NCI-H2227 (cell line): ENCODE measurements around the gene POLR3B.
"Not testable (repeated sequence)": the region's sequence is repeated elsewhere in the genome, so short reads cannot be mapped to it uniquely, and the experiment has no call there.

Source experiments
- DNase-seq: peaks from one replicate; lab custom pipeline; 2025; ENCODE audit not compliant: unreplicated experiment; lab: John Stamatoyannopoulos, UW

Gene POLR3B

GRCh38 chr12:106342397-106343213, 14.9 kb upstream of the POLR3B start:
- no peak for DNase-seq

DNA sequence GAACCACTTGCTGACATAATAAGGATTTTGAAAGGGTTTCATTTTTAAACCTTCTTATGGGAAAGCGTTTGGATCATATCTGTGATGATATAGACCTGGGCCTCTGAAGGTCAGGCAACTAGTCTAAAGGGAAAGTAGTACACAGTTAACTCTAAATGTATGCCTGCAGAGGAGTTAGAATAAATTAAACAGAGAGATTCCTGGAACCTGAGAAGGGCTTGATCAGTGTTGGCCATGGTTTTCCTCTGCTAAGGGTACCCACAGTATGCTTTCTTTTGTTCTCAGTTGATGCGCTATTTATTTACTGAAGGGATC, 14.4 kb upstream of the POLR3B start:
- DNase-seq: no peak

GRCh38 chr12:106344131-106344530, 13.4 kb upstream of the POLR3B start:
- no peak for DNase-seq

DNA sequence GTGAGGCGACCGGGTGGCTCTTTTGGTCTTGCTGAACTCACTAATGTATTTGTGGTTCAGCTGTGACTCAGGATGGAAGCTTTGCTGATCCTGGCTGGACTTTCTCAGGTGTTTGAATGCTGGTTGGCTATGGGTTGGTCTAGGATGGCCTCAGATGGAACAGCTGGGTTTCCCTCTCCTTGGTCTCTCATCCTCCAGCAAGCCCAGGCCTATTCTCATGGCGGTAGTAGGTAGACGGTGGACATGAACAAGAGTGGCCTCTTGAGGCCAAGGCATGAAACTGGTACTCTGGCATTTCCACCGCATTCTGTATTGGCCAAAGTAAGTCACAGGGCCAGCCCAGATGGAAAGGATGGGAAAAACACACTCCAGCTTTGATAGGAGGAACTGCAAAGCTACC, 11.8 kb upstream of the POLR3B start:
- DNase-seq: peak; percentile 40

- DNase-seq: no peak
Measured at GRCh38 chr12:106348411-106348810, 9.1 kb upstream of the POLR3B start.

- DNase-seq: no peak
Measured at GRCh38 chr12:106353175-106353574, 4.4 kb upstream of the POLR3B start.

DNA sequence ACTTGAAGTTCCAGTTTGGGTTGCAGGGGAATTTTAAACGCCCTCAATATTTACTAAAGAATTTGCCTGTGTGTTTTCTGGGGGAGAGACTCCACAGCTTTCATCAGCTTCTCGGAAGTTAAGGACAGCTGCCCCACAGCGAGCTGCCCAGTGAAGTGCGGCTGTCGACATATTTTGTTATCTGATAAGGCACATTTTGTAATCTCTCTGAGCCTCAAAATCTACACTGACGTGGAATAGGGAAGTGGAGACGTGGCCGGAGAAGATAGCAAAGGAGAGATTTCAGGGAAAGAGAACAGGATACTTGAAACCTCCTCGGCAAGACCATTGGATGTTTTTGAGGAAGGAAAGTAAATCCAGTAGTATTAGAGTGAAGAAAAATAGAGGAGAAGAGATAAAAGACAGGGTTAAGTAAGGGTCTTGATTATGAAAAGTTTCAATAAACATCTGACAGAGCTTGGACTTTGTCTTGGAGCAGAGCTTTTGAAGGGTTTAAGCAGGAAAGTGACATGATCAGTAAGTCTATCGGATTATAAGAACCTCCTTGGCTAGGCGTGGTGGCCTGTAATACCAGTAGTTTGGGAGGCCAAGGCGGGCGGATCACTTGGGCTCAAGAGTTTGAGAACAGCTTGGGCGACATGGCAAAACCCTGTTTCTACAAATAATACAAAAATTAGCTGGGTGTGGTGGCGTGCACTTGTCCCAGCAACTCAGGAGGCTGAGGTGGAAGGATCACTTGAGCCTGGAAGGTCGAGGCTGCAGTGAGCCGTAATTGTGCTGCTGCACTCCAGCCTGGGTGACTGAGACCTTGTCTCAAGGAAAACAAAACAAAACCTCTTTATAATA, 1.1 kb downstream of the POLR3B start:
- no peak for DNase-seq

GRCh38 chr12:106359646-106360399, 2.3 kb downstream of the POLR3B start:
- DNase-seq: no peak

DNA sequence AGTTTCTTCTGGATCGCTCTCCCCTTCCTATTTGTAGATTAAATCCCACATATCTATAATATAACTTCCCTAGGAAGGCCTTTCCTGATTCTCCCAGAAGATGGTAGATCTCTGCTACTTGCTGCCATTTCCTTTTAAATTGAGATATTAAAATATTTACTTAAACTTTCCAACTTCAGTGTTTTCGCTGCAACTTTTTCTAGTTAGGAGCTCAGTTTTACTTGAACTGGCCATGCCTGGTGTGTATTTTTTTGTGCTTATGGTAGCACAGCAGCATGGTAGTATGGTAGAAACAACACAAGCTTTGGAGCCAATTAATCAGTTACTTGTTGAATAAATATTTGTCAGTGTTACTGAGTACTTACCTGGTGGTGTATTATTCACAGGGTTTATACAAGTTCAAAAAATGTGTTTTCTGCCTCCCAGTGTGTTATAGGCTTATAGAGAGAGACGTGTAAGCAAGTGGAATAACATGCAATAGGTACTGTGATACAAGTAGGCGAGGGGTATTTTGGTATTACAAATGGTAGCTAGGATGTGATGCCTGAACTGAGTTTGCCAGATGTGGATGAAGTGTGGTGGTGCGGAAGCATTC, 2.9 kb downstream of the POLR3B start:
- DNase-seq: no peak

DNA sequence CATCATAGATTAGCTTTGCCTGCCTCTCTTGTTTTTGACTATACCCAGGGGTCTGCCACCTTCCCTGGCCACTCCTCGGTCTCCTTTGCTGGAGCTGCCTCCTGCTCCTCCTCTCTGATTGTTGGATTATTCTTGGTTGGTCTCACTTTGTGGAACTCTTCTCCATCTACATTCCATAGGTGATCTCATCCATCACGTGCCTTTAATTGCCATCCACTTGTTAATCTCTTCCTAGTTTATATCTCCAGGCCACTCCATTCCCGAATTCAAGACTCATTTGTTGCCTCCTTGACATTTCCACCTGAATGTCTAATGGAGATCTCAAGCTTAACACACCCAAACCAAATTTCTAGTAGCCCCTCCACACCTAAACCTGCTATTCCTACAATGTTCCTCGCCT, 5.4 kb downstream of the POLR3B start:
- no peak for DNase-seq

GRCh38 chr12:106364261-106364660, 6.7 kb downstream of the POLR3B start:
- DNase-seq: no peak

DNA sequence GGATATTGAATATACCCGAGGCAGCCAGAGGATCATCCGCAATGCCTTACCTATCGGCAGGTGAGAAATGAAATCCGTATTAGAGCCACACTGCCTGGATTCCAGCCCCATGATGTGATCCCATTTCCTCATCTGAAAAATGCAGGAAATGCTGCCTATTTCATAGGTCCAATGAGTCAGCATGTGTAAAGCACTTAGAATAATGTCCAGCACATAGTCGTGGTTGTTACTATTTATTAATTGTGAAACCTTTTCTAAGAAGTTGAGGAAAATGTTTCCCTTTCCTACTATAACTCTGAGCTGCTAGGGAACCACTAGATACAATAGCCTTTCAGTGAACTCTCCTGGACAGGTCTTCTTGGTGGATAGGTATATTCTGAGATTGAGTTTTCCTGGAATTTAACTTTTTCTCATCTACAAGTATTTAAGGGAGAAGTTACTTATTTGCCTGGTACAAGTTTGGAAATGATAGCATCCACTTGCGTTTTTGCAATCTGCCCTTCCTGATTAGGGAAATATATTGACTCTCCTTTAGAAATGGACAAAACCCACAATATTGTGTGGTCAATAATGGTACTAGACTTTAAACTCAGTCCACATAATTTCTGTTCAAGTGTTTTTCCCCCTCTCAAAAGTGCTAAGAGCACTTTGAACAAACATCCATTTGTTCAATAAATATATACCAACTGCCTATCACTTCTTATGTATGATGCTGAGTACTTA, 12.2 kb downstream of the POLR3B start:
- DNase-seq: no peak

DNA sequence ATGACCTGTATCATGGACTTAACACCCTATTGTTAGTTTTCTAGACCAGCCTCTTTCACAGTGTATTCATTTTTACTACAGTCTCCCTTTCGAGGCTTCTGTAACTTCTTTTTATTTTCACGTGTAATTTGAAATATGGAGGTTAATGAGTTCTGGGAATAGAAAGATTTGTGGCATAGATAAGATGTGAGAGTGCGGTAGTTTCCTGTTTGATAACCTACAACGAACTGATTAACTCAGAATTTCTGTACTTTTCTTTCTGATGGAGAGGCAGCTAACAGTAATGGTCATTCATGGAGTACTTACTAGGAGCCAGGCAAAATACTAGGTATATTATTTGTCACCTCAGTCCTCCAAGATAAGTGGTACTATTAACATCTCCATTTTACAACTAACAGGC, 21.2 kb downstream of the POLR3B start:
- no peak for DNase-seq

- no peak for DNase-seq
Measured at GRCh38 chr12:106380954-106381353, 23.4 kb downstream of the POLR3B start.

DNA sequence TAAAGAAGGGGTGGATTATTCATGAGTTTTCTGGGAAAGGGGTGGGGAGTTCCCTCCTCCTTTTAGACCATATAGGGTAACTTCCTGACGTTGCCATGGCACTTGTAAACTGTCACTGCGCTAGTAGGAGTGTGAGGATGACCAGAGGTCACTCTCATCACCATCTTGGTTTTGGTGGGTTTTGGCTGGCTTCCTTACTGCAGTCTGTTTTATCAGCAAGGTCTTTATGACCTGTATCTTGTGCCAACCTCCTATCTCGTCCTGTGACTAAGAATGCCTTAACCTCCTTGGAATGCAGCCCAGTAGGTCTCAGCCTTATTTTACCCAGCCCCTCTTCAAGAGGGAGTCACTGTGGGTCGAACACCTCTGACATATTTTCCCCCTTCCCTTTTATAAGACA, 24.3 kb downstream of the POLR3B start:
- not testable (repeated sequence) for DNase-seq

GRCh38 chr12:106386813-106387535, 29.4 kb downstream of the POLR3B start:
- DNase-seq: no peak

- DNase-seq: peak; percentile 55
Measured at GRCh38 chr12:106387848-106388377, 30.4 kb downstream of the POLR3B start.

DNA sequence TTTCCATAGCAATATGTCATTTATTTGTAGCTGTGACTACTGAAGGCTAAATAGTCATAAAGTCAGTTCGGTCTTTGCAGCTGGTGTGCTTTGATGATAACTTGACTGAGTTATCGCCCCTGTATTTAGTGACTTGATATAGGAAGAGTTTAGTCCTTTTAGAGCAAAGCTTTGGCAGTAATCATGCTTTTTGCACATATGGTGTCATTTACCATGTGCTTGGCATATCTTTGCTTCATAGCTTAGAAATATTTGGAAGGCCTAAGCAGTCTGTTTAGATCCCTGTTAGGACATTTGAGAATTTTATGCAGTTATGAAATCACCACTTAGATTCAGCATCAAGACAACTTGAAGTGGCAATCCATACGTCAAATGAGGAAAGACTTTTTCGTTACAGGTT, 31.6 kb downstream of the POLR3B start:
- no peak for DNase-seq

DNA sequence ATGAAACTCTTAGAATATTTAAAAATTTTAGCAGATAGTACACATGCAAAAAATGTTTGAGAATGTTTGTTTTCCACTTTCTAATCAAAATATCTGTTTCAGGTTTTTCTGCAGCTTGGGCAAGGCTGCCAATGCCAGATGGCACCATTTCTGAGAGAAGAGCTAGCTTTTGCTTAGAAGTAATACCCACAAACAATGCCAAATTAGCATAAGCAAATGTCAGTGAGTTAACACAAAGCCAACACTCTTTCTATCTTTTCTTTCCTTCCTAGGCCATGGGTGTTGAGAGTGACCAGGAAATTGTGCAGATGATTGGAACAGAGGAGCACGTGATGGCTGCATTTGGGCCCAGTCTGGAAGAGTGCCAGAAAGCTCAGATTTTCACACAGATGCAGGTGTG, 35.2 kb downstream of the POLR3B start:
- no peak for DNase-seq

GRCh38 chr12:106409878-106410277, 52.3 kb downstream of the POLR3B start:
- no peak for DNase-seq
